HPDE6-E6E7 (cell line): ENCODE measurements around the gene LDB2.

Source experiments
- DNase-seq: peaks from one replicate; pipeline ENCODE4 v3.0.0; 2011; ENCODE audit warnings: missing footprints; ENCODE audit errors: extremely low spot score

The LDB2 gene

DNA sequence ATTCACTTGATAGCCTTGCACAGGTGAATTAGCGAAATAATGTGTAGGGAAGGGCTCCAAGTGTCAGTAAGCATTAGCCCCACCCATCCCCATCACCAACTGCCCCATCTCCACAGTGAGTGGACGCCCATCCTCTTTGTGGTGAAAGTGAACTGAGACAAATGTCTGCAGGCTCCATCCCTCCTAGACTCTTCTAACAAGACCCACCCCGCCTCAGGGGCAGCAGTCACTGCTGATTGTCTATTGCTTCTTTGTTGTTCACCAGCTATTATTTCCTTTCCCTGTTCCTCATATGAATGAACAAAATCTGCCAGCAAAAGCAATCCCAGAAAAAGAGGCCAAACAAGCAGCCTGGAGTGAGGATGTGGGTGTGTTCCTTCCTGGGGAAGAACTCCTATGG lies 96.4 kb downstream of the LDB2 start:
- no peak for DNase-seq

DNA sequence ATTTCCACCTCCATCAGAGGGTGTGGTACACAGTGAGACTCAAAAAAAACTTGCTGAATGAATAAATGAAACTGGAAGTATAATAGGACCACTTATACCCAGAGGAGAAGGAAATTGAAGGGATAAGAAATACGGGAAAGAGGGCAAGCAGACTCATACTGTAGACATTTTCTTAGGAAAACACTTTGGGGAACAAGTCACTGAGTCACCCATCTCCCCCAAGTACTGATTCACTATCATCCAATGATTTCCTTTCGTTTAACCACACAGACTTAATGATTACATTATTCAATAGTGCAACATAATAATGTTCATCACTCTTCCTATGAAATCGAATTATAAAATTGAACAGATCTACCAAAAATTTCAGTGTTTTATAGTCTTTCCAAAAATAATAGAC lies 97.1 kb downstream of the LDB2 start:
- no peak for DNase-seq

DNA sequence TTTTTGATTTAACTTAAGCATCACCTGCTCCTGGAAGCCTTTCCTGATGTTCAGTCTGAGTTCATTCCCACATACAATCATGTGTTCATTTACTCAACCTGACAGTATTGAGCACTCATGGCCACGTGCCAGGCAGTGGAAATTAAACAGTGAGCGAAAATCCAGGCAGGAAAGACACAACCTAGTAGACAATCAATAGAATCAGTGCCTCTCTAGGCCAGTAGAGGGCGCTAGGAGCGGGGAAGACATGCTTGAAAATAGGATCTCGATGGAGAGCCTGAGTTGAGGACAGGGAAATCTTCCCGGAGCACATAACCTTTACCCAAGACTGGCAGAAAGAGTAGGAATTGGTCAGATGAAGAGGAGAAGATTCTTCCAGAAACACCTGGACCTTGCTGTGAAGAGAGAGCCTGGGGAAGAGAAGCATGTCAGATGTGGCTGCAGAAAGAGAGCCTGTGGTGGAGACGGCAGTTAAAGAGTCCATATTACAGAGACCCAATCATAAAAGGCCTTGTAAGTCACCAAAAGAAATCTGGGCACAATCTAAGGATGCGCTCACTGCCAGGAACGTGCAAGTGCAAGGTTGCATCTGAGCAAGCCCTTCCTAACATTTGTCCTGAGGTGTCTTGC lies 103.5 kb downstream of the LDB2 start:
- no peak for DNase-seq

DNA sequence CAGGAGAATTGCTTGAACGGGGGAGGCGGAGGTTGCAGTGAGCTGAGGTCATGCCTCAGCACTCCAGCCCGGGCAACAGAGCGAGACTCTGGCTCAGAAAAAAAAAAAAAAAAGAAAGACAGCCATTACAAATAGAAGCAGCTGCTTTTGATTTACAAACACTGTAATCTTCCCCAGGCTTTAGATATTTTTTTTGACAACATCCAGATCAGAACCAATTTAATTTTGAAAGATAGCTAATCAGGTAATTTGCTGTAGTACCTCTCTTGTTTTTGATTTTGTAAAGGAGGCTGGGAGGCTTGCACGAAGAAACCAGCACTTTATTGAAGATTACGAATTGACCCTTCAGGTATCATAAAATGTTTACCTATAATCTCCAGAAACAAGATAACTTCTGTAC lies 107.0 kb downstream of the LDB2 start:
- no peak for DNase-seq

DNA sequence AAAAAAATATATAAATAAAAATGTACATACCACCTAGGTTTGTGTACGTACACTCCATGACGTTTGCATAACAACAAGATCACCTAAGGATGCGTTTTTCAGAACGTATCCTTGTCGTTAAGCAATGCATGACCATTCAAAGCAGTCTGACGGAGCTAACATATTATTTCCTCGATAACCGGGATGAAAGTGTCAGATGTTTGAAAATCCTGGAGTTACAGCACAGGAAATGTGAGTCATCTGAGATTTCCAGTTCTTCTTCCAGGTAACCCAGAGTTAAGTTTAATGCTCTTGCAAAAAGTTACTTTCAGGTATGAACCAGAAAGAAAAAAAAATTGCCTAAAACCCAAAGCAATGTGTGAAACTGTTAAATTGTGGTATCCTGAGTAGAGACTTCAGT lies 107.9 kb downstream of the LDB2 start:
- DNase-seq = no peak

DNA sequence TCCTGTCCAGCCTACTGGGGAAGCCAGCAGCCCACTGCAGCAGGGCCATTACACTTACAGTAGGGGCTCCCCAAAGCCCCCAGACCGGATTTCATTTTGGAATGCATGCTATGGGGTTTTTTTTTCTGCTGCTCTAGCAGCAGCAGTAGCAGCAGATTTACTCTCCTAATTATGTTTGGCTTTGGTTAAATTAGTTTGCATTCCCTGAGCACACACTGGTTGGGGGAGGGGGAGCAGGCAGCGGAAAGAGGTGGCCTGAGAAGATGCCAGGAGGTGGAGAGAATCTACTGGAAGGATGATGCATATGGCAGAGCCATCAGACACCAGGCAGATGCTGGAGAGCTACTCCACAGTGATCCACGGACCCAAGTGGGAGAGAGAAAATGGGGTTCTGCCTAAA lies 109.6 kb downstream of the LDB2 start:
- DNase-seq = no peak

DNA sequence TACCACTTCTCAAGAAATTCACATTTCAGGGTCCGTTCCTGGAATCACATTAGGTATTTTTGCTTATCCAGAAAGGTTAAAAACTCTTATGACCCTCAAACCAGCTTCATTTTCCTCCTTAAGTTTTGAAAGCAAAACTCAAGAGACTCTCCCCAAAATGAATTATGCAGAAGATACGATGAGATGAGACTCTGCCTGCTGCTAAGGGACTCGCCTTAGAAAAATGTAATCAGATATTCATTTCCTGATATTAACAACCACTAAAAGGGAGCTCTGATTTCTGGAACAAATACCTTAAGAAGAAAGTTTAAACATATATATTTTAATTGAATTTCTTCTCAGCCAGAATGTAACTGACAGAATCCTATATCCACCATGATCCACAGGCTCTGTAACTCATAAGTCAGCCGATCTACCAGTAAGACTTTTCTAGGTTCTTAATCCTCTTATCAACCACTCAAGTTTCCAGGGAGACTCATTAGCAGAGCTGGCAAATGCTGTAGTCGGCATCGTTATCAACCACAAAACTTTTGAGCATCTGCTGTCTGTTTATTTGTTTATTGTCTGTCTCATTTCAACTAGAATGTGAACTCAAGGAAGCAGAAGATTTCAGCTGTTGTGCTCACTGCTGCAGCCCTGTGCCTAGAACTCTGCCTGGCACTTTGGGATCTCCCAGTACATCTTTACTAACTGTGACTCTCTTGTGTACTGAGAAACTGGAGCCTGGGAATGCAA lies 112.5 kb downstream of the LDB2 start:
- no peak for DNase-seq

DNA sequence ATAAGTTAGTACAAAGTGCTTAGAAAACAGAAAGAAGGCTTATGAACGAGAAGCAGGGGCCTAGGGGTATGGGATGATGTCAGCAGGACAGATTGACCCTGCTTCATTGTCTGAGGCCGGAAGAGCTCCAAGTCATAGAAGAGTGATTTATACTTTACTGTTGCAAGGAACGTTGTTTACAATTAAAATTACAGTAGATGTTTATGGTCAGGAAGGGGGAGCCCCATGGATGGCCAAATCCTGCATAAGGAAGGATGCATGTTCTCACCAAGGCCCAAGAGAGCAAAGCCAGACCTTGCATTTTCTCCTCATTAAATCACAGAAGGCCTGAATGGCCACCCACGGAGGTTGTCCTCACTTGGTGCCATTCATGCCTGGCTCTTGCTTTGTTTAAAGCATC lies 115.3 kb downstream of the LDB2 start:
- DNase-seq = no peak

DNA sequence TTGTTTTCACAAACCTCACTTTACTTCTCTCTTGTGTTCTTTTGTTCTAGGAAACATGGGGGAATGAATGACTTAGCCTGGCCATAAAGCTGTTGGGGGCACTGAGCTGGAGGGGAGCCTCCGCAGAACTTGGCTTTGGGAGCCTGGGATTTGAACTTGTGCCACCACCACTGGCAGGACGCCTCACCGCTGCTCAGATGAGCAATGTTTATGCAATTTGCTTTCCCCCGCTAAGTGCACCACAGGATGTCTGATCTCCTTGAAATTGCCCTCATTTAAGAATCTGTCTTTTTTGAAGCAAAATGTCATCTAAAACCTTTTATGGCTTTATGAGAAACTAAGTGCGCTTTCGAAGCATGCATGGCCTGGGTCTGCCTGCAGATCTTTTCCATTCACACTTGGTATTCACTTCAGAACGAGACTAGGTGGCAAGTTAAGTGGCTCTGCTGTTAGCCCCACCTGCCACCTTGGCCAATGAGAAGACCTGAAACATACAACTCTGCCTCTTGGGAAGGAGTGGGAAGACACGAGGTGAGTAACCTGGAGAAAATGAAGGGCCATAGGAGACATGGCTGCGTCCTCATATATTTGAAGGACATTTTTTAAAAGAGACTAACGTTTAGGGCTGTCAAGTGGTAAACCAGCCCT lies 119.3 kb downstream of the LDB2 start:
- no peak for DNase-seq

DNA sequence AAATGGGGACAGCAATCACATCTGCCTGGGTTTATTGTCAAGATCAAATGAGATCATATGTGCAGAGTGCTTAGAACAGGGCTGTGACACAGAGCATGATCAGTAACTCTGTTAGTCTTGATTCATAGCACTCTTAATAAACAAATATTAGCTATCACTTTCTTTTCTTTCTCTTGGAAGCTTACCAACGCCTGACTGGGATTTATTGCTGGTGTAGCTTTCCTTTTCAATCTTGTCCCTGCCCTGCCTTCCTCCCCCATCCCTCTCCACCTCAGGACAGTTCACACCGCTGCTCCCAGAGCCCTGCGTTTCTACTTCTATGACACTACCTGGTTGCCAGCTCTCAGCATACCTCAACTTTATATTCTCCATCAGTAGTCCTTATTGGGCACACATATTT lies 120.7 kb downstream of the LDB2 start:
- DNase-seq = no peak

DNA sequence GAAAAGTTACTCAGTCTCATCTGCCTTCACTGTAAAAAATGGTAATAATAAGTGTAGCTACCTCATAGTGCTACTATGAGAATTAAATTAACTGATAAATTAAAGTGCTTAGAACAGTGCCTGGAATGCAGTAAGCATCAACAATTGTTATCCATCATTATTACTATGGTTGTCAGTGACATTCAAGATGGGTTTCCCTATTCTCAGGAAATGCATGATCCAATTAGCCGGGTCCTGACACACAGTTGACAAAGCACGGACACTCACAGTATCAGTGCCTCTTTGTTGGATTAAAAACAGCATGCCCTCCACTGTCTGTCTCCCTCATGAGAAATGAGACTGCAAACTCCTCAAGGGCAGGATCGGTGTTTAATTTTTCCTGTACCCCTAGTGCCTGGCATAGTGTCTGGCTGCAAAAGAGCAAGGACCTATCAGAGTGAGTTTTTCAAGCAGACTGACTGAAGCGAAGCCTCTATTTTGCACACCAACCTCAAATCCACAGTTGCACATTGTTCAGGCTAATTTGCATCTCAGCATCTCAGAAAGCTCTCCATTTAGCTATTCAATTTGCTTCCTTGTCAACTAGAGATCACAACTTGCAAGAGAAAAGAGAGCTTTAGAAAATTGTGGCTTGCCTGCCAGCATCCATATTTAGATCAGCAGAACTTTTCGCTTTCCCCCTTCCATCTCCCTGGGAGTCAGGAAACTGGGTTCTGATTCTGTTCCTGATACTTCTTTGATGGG lies 122.9 kb downstream of the LDB2 start:
- DNase-seq = no peak

DNA sequence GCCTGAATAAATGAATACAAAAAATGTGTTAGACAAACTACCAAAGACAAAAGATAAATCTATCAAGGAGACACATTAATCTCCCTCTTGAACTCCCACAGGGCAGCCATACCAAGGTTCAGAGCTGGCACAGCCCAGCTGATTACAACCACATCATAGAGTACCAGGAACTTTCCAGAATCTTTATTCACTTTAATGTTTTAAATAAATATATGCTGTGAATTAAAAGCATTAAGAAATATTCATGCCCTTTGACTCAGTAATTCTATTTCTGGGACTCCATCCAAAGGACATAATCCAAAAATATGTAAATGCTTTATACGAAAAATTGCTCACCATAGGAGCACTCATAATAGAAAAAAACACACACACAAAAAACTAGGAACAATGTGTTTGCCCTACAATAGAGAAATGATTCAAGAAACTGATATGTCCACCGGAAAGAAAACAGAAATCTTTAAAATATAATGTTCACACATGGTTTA lies 126.0 kb downstream of the LDB2 start:
- no peak for DNase-seq

DNA sequence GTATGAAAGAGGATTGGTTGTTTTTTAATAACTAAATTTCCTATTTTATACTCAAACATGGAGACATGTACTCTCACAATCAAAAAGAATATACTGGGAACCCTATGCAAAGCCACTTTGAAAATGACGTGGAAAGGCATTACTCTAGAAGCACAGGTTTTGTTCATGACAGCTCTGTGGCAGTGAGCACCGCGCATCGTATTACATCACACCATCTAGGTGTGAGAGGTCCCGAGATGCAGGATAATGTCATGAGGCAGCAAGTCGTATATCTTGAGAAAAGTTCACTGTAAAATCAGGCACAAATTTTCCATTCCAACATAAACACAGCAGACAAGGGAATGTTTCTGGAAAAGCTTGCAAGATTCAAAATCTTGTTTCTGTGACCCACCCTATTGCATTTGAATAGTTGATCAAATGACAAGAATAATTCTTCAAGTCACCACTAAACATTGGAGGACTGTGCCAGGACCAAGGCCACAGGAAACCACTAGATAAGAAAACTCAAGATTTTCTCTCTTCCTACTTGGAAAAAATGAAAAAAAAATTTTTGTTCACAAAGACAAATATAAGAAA lies 127.6 kb downstream of the LDB2 start:
- no peak for DNase-seq

DNA sequence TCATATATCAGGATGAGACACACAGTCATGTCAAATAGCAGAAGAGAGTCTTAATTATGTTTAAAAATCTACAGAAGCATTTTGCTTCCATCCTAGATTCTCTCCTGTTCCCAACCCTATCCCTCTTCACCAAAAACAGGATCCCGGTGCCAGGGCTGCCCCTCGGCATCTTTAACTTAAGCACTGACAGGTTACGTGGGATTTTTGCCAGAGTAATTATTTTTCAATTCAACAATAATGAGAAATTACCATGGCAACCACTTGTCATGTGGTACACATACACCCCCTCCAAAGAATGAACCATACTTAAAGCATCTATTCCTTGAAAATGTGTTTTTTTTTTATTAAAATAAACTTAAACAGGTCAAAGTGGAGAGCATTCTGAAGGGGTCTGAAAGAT lies 130.6 kb downstream of the LDB2 start:
- DNase-seq = no peak

DNA sequence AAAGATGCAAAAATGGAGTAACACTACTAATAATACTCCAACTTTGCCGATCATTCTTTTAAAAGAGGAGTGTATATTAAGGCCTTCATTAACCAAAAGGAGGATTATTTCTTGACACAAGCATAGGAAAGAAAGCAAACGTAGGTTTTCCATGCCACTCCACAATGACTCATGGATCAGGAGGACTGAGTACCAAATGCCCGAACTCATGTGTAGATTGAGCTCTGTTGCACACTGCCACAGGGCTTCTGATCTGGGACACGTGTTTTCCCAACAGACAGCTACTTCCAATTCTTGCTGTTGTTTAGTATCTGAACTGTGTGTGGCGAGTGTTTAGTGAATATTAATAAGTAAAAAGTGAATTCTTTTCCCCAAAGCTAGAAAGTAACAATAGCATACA lies 131.2 kb downstream of the LDB2 start:
- no peak for DNase-seq

DNA sequence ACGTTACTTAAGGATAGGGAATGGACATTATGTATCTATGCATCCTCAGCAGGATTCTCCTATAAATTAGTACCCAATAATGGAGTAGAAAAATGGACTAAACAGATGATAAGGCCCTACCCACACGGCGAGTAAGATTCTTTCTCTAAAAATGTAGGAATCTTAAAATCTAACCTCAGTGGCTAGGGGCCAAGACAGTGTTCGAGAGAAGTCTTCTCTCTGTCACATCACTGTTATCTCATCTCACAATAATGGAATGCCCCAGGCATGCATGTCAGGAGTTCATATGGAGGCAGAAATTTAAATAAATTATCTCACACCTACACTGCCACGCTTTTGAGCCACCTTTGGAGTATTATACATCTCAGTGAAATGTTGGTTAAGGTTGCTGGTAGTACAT lies 132.9 kb downstream of the LDB2 start:
- DNase-seq = no peak

DNA sequence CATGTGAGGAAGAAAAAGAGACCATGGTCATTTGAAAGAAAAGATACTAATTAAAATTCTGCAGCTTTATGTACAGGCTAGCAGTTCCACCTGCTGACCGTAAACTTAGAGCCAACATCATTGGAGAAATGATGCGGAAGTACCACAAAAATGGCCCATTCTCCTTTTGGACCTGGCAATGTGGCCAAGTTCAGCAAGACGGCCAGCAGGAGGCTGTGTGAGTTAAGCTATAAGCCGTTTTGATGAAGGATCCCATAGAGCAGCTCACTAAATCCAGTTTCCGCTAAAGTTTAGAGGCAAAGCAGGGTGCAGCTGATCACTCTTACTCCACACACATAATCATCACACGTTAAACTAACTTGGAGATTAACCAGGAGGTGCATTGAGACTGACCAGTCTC lies 133.8 kb downstream of the LDB2 start:
- DNase-seq = no peak

DNA sequence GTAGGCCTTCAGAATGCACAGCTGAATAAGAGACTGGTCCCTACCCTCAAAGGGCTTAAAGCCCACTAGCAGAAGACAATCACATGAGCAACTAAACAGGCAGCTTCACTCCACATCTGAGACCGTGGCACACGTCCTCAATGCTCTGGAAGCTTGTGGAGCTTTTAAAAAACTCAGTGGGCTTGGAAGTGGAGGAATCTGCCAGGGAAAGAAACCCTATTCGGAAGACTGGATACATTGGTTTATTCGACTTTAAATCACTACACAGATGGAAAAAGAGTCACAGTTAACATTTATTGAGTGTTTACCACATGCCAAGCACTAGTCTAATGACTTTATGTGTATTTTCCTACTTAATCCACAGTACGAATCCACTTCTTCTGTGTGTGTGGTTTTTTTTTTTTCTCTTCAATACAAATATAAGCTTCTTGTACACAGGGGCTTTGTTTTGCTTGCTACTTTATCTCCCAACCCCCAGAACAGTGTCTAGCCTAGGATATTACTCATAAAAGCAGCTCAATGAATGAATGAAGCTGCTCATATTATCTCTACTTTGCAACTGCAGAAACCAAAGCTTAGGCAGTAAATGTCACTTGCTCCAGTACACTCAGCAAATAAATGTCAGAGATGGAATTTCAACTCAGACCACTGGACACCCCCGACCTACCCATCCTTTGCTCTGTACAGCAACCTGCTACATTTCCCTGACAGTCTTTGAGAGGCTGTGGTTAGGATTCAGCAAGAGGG lies 137.7 kb downstream of the LDB2 start:
- DNase-seq = no peak

DNA sequence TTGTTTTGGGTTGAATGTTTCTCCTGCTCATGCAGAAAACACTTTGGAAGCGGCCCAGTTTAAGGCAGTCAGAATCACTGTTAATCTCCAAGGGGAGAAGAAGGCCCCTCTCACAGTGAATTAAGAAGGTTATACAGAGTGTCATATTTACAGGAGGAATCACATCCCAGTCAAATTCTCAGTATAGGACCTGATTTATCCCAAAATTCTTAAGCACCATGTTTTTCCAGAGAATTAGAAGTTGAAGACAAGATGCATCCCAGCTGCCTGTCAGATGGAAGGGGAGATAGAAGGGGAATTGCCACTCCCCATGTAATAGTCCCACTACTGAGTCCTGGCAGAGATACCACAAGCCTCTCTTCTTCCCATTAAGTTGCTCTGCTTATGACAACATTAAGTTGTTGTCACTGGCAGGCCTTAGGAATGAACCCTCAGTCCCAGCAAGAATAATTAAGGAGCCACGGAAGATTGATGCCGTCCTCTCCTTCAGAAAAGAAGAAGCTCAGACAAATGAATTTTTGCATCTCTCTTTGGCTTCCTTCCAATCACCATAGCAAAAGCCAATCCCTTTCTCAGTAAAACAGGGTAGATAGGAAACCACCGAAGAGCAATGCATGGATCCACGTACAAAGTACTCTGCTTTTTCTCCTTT lies 138.4 kb downstream of the LDB2 start:
- DNase-seq = no peak

DNA sequence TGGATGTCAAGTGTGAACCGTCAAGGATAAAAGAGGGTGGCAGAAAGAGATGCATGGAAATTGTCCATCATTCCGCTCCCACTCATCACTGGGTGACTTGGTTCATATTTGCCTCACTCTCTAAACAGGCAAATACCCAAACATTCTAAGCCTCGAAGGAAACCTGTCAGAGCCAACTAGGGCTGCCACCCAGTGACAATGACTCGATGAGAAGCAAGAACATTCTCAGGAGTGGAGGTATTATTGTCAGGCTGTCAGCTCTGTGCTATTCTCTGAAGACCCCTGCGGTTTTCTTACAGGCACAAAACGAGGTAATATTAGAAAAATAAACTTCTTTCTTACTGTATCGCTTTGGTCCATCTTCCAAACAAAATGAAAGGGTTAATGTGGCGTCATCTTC lies 139.6 kb downstream of the LDB2 start:
- no peak for DNase-seq

DNA sequence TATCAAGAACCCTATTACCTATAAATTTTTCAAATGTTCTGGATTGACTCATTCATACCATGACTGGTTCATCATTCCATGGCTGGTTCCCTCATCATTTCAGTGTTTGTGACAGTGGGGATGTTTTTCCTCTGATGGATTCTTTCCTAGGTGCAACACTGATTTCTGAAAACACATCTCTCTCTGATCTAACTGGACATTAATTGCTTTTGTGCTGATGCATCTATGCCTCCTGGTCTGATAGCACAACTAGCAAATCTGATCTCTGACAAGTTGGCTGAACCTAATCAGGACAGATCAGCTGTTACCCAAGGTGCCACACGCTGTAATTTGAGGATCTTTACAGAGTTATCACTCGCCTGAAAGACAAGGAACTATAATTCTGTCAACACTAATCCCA lies 140.2 kb downstream of the LDB2 start:
- no peak for DNase-seq
